GM13976 (cell line): Measurements from ENCODE around the gene SUPT6H.

Source experiments
- DNase-seq: peaks from one replicate; pipeline ENCODE4 v3.0.0; 2012; ENCODE audit warnings: low spot score
- in situ Hi-C: fragments of 300-500 bp; cut with MboI; formaldehyde crosslinking; loops from one replicate; pipeline ENCODE4 v1.12.0; 2022; ENCODE audit warnings: low sequenced_read_pairs, mixed read lengths, inconsistent platforms; ENCODE audit not compliant: unreplicated experiment
- TF ChIP-seq, protein P1 (sequence below): IDR thresholded peaks from 2 replicates; pipeline ENCODE4 v1.5.1; 2012; ENCODE audit warnings: borderline replicate concordance, mild to moderate bottlenecking; ENCODE audit not compliant: insufficient read depth; ENCODE audit errors: extremely low read depth, missing control alignments, control extremely low read depth

SUPT6H gene

DNA sequence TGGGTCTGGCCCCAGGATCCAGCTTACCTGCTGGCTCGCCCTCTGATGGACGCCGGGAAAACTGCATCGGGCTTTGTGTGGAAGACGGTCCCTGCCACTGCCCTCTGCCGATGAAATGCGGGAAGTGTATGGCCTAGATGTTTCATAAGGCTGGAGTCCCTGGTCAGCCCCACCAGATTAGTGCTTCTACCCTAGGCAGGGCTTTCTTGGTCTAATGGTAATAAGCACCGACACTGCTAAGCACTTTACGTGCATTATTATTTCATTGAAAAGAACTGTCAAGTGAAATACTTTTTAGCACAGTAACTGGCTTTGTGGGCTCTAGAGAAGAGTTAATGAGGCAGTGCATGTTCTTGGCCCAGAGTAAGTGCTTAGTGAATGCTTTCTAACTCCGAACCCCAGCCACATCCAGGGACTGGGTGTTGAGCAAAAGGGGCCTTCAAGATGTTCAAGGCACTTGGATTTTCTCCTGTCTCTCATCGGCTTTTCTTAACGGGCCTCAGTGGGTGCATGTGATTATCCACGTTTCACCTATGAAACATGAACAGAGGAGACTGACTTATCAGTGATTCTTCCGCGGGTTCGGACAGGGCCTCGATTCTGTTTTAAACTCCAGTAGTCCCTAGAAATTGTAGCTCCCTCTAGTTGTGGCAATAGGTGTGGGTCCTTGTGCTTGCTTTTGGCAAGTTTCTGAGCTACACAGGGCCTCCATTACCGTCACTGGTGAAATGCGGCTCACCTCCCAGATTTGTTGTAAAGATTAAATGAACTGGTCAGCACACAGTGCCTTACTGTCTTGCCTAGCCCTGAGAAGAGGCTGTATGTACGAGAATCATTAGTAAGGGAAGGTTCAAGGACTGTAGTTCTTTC lies 88.4 kb downstream of the SUPT6H start:
- TF ChIP-seq, protein P1, sequence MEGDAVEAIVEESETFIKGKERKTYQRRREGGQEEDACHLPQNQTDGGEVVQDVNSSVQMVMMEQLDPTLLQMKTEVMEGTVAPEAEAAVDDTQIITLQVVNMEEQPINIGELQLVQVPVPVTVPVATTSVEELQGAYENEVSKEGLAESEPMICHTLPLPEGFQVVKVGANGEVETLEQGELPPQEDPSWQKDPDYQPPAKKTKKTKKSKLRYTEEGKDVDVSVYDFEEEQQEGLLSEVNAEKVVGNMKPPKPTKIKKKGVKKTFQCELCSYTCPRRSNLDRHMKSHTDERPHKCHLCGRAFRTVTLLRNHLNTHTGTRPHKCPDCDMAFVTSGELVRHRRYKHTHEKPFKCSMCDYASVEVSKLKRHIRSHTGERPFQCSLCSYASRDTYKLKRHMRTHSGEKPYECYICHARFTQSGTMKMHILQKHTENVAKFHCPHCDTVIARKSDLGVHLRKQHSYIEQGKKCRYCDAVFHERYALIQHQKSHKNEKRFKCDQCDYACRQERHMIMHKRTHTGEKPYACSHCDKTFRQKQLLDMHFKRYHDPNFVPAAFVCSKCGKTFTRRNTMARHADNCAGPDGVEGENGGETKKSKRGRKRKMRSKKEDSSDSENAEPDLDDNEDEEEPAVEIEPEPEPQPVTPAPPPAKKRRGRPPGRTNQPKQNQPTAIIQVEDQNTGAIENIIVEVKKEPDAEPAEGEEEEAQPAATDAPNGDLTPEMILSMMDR, result peak; percentile 100
- in situ Hi-C loops, result no loop called here
- DNase-seq, result peak; percentile 83

DNA sequence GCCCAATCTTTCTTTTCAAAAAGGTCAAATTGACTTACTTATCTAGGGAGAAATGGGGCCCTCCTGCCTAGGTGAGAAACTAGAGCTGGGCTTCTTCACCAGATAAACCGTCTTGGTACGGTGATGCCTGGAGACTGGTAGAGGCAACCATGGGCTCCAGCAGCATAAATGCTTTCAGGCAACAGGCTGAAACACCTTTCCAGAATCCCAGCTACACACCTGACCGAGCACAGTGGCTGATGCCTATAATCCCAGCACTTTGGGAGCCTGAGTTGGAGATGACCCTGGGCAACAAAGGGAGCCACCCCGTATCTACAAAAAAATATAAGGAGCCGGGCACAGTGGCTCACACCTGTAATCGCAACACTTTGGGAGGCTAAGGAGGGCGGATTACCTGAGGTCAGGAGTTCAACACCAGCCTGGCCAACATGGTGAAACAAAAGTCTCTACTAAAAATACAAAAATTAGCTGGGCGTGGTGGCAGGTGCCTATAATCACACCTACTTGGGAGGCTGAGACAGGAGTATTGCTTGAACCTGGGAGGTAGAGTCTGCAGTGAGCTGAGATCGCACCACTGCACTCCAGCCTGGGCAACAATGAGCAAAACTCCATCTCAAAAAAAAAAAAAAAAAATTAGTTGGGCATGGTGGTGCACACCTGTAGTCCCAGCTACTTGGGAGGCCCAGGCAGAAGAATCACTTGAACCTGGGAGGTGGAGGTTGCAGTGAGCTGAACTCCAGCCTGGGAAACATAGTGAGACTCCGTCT lies 89.8 kb downstream of the SUPT6H start:
- in situ Hi-C loops, result no loop called here
- TF ChIP-seq, protein P1, result no peak
- no peak for DNase-seq
